GM23338 (cell line): Measurements from ENCODE around the gene PLPP2. TPM values are rescaled to one million over a fixed set of nuclear protein-coding genes. Genes with fewer than 3 reads are reported as not detected.

ENCODE experiments used
- ATAC-seq: fragments of 200-7000 bp; cut with Tn5 transposase; 3 replicates; pipeline ENCODE4 v1.9.1; 2020
- DNase-seq: peaks from one replicate; pipeline ENCODE4 v3.0.0-alpha.2; 2015; ENCODE audit warnings: low spot score
- H2AFZ ChIP-seq: fragments of 200-600 bp; sonication (generic); 2 replicates; pipeline ENCODE4 v1.8.0; 2016; ENCODE audit warnings: antibody characterized with exemption, mild to moderate bottlenecking, moderate library complexity
- H3F3A ChIP-seq: fragments of 200-600 bp; sonication (generic); replicated peaks from 2 replicates; pipeline ENCODE4 v1.8.0; 2017; ENCODE audit warnings: antibody characterized with exemption, mixed run types, low read depth
- H3K27ac ChIP-seq: fragments of 200-600 bp; sonication (generic); 2 replicates; pipeline ENCODE4 v1.6.1; 2016; ENCODE audit warnings: low read depth
- H3K27me3 ChIP-seq: fragments of 200-600 bp; sonication (generic); 2 replicates; pipeline ENCODE4 v1.8.0; 2016; ENCODE audit warnings: mild to moderate bottlenecking, mixed run types, moderate library complexity; ENCODE audit not compliant: insufficient read depth
- H3K36me3 ChIP-seq: fragments of 200-600 bp; sonication (generic); 2 replicates; pipeline ENCODE4 v1.8.0; 2016; ENCODE audit warnings: mild to moderate bottlenecking; ENCODE audit not compliant: insufficient read depth
- H3K4me1 ChIP-seq: fragments of 200-600 bp; sonication (generic); 2 replicates; pipeline ENCODE4 v1.8.0; 2016; ENCODE audit warnings: mild to moderate bottlenecking, moderate library complexity; ENCODE audit not compliant: insufficient read depth
- H3K4me2 ChIP-seq: fragments of 200-600 bp; sonication (generic); 2 replicates; pipeline ENCODE4 v1.7.1; 2017; ENCODE audit warnings: mixed run types
- H3K4me3 ChIP-seq: fragments of 200-600 bp; sonication (generic); 2 replicates; pipeline ENCODE4 v1.6.1; 2016; ENCODE audit warnings: mixed run types
- H3K79me2 ChIP-seq: fragments of 200-600 bp; sonication (generic); replicated peaks from 2 replicates; pipeline ENCODE4 v1.8.0; 2017; ENCODE audit warnings: mild to moderate bottlenecking; ENCODE audit not compliant: insufficient read depth
- H3K9me2 ChIP-seq: fragments of 200-600 bp; sonication (generic); 2 replicates; pipeline ENCODE4 v1.8.0; 2017; ENCODE audit not compliant: insufficient read depth
- H4K20me1 ChIP-seq: fragments of 200-600 bp; sonication (generic); replicated peaks from 2 replicates; pipeline ENCODE4 v1.8.0; 2017; ENCODE audit warnings: mild to moderate bottlenecking; ENCODE audit not compliant: insufficient read depth
- H3K27ac Mint-ChIP-seq: 2 replicates; pipeline ENCODE4 v1.8.0; 2020; ENCODE audit warnings: inconsistent platforms, mild to moderate bottlenecking, moderate library complexity, mixed read lengths
- H3K27me3 Mint-ChIP-seq: 3 replicates; pipeline ENCODE4 v1.8.0; 2022; ENCODE audit warnings: low read depth, mild to moderate bottlenecking, moderate library complexity, mixed read lengths, inconsistent platforms; ENCODE audit not compliant: insufficient read depth, poor library complexity
- H3K36me3 Mint-ChIP-seq: 3 replicates; pipeline ENCODE4 v1.8.0; 2021; ENCODE audit warnings: low read depth, mild to moderate bottlenecking, inconsistent platforms, moderate library complexity, mixed read lengths
- H3K4me1 Mint-ChIP-seq: 3 replicates; pipeline ENCODE4 v1.8.0; 2020; ENCODE audit warnings: mild to moderate bottlenecking, inconsistent platforms, mixed read lengths
- H3K4me3 Mint-ChIP-seq: 3 replicates; pipeline ENCODE4 v1.8.0; 2021; ENCODE audit warnings: moderate library complexity, mild to moderate bottlenecking, inconsistent platforms, mixed read lengths
- H3K9me3 Mint-ChIP-seq: 3 replicates; pipeline ENCODE4 v1.8.0; 2020; ENCODE audit warnings: moderate library complexity, mild to moderate bottlenecking, inconsistent platforms, mixed read lengths
- polyA plus RNA-seq: library from polyadenylated mRNA; unstranded; fragments of >200 nt; fragmentation: Nextera tagmentation; extraction: Ambion mirVana; gene quantifications from 2 replicates; pipeline ENCODE4 v1.2.1, GENCODE V29; 2016
- total RNA-seq: library from RNA; depleted of rRNA; stranded (reverse); fragments of >200 nt; shearing (Covaris generic); gene quantifications from 2 replicates; pipeline ENCODE4 v1.2.3, GENCODE V29; 2014
- TF ChIP-seq, protein P1 (sequence below), 2 experiments: fragments of 200-600 bp in 1 of 2; sonication (generic) in 1 of 2; conservative IDR thresholded peaks; 2 replicates each; pipeline versions ENCODE4 v1.5.1 to v1.6.1; 2016 to 2017; ENCODE audit warnings: antibody characterized with exemption in 2 of 2, low read depth in 2 of 2, mild to moderate bottlenecking in 2 of 2, moderate library complexity in 1 of 2
- TF ChIP-seq, protein P2 (sequence below): fragments of 250-450 bp; sonication (Bioruptor Pico); IDR thresholded peaks from 2 replicates; pipeline ENCODE4 v1.5.0; 2020; ENCODE audit warnings: mild to moderate bottlenecking, moderate library complexity

The PLPP2 gene
- total and polyA plus RNA-seq, 2 experiments from 2014 or later, result 58.3 to 82.6 TPM

DNA sequence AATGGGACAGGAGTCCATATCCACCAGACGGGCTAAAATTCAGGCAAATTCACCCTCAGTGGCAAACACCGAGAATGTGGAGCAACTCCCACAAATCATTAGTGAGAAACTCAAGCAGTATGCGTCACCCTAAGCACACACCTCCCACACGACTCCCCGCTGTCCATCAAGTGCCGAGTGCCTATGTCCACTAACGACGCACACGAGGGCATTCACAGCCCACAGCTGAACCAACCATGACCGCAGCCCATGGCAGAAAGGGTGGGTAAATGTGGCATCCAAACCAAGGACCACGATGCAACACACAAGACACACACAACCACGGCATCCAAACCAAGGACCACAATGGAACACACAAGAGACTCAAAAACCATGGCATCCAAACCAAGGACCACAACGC is 31.4 kb upstream of the PLPP2 start:
- H3K36me3 ChIP-seq, result peaks cover 11% of the 10 kb centered on the region
- peaks cover 39% of the 10 kb centered on the region for H3K36me3 Mint-ChIP-seq

More for the DNA sequence above, 31.4 kb upstream of the PLPP2 start:
- H3K4me1 ChIP-seq, result no peaks in the 10 kb centered on the region
- no peak overlapping the region for H3K4me3 Mint-ChIP-seq
- ATAC-seq (no peak), DNase-seq (no peak)
- no peak overlapping the region for H3K27ac Mint-ChIP-seq
- H3K4me2 ChIP-seq, result no peak overlapping the region
- peaks cover 5% of the 10 kb centered on the region for H3K27me3 Mint-ChIP-seq
- H3K79me2 ChIP-seq, result peaks cover 54% of the 10 kb centered on the region
- H3K4me3 ChIP-seq, result no peak overlapping the region
- H4K20me1 ChIP-seq, result peaks cover 16% of the 10 kb centered on the region
- TF ChIP-seq, protein P1, sequence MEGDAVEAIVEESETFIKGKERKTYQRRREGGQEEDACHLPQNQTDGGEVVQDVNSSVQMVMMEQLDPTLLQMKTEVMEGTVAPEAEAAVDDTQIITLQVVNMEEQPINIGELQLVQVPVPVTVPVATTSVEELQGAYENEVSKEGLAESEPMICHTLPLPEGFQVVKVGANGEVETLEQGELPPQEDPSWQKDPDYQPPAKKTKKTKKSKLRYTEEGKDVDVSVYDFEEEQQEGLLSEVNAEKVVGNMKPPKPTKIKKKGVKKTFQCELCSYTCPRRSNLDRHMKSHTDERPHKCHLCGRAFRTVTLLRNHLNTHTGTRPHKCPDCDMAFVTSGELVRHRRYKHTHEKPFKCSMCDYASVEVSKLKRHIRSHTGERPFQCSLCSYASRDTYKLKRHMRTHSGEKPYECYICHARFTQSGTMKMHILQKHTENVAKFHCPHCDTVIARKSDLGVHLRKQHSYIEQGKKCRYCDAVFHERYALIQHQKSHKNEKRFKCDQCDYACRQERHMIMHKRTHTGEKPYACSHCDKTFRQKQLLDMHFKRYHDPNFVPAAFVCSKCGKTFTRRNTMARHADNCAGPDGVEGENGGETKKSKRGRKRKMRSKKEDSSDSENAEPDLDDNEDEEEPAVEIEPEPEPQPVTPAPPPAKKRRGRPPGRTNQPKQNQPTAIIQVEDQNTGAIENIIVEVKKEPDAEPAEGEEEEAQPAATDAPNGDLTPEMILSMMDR (conservative IDR thresholded peaks at IDR 0.05; ENCODE audit: low read depth in 2 of 2), result no peak
- TF ChIP-seq, protein P2, sequence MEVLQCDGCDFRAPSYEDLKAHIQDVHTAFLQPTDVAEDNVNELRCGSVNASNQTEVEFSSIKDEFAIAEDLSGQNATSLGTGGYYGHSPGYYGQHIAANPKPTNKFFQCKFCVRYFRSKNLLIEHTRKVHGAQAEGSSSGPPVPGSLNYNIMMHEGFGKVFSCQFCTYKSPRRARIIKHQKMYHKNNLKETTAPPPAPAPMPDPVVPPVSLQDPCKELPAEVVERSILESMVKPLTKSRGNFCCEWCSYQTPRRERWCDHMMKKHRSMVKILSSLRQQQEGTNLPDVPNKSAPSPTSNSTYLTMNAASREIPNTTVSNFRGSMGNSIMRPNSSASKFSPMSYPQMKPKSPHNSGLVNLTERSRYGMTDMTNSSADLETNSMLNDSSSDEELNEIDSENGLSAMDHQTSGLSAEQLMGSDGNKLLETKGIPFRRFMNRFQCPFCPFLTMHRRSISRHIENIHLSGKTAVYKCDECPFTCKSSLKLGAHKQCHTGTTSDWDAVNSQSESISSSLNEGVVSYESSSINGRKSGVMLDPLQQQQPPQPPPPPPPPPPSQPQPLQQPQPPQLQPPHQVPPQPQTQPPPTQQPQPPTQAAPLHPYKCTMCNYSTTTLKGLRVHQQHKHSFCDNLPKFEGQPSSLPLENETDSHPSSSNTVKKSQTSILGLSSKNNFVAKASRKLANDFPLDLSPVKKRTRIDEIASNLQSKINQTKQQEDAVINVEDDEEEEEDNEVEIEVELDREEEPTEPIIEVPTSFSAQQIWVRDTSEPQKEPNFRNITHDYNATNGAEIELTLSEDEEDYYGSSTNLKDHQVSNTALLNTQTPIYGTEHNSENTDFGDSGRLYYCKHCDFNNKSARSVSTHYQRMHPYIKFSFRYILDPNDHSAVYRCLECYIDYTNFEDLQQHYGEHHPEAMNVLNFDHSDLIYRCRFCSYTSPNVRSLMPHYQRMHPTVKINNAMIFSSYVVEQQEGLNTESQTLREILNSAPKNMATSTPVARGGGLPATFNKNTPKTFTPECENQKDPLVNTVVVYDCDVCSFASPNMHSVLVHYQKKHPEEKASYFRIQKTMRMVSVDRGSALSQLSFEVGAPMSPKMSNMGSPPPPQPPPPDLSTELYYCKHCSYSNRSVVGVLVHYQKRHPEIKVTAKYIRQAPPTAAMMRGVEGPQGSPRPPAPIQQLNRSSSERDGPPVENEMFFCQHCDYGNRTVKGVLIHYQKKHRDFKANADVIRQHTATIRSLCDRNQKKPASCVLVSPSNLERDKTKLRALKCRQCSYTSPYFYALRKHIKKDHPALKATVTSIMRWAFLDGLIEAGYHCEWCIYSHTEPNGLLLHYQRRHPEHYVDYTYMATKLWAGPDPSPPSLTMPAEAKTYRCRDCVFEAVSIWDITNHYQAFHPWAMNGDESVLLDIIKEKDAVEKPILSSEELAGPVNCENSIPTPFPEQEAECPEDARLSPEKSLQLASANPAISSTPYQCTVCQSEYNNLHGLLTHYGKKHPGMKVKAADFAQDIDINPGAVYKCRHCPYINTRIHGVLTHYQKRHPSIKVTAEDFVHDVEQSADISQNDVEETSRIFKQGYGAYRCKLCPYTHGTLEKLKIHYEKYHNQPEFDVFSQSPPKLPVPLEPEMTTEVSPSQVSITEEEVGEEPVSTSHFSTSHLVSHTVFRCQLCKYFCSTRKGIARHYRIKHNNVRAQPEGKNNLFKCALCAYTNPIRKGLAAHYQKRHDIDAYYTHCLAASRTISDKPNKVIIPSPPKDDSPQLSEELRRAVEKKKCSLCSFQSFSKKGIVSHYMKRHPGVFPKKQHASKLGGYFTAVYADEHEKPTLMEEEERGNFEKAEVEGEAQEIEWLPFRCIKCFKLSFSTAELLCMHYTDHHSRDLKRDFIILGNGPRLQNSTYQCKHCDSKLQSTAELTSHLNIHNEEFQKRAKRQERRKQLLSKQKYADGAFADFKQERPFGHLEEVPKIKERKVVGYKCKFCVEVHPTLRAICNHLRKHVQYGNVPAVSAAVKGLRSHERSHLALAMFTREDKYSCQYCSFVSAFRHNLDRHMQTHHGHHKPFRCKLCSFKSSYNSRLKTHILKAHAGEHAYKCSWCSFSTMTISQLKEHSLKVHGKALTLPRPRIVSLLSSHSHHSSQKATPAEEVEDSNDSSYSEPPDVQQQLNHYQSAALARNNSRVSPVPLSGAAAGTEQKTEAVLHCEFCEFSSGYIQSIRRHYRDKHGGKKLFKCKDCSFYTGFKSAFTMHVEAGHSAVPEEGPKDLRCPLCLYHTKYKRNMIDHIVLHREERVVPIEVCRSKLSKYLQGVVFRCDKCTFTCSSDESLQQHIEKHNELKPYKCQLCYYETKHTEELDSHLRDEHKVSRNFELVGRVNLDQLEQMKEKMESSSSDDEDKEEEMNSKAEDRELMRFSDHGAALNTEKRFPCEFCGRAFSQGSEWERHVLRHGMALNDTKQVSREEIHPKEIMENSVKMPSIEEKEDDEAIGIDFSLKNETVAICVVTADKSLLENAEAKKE (CRISPR knock-in tag), result no peak
- peaks cover 23% of the 10 kb centered on the region for H3K9me3 Mint-ChIP-seq
- no peak overlapping the region for H3K27ac ChIP-seq
- no peak overlapping the region for H2AFZ ChIP-seq
- H3K27me3 ChIP-seq, result no peaks in the 10 kb centered on the region
- no peaks in the 10 kb centered on the region for H3K9me2 ChIP-seq
- no peaks in the 10 kb centered on the region for H3F3A ChIP-seq
- no peaks in the 10 kb centered on the region for H3K4me1 Mint-ChIP-seq
